DLD1 (cell line): Measurements from ENCODE around the gene STK11IP.

ENCODE experiments used
- in situ Hi-C: cut with HindIII; loops from 2 replicates; pipeline ENCODE4 v1.10.0; 2017; ENCODE audit warnings: low sequenced_read_pairs

Gene STK11IP

GRCh38 chr2:219561179-219562048 lies 36.2 kb upstream of the STK11IP start:
- in situ Hi-C loops: no loop called here

- in situ Hi-C loops: no loop called here
Observed at GRCh38 chr2:219562049-219563020, 35.3 kb upstream of the STK11IP start.

- in situ Hi-C loops: no loop called here
Observed at GRCh38 chr2:219563271-219563928, 34.3 kb upstream of the STK11IP start.

GRCh38 chr2:219565130-219566080 lies 32.3 kb upstream of the STK11IP start:
- in situ Hi-C loops: no loop called here

- in situ Hi-C loops: no loop called here
Observed at GRCh38 chr2:219566640-219567039, 31.0 kb upstream of the STK11IP start.

DNA sequence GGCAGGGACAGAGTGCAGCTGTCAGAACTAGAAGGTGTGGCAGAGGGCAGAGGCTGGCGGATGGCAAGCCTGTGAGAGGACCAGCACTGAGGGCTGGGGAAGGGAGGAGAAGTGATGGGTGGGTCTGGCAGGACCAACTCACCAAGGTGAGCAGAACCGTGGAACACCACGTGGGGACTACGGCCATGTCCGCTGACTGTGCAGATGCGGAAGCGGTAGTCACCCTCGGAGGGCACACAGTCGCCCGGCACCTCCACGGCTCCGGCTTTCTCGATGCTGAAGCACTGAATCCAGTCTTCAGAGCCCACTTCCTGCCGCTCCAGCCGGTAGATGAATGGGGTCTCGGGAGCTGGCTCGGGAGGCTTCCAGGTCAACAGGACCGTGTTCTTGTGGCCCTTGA lies 30.5 kb upstream of the STK11IP start:
- in situ Hi-C loops: no loop called here

GRCh38 chr2:219567791-219568361 lies 29.8 kb upstream of the STK11IP start:
- in situ Hi-C loops: no loop called here

DNA sequence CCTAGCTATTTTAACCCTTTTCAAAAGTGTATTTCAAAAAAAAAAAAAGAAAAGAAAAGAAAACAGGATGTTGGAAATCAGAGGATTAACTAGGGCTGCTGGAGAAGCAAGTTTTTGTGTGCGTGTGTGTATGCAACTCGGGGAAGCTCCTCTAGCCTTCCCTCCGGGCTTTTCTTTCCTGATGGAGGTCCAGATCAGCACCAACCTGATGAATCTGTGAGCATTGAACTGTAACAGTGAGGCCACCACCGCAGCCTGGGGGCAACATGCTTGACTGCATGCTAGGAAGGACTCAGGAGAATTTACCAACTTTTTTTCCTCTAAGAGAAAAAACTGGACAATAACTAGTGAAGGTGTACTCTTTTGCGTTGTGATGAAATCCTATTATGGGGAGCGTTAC lies 28.6 kb upstream of the STK11IP start:
- in situ Hi-C loops: no loop called here

DNA sequence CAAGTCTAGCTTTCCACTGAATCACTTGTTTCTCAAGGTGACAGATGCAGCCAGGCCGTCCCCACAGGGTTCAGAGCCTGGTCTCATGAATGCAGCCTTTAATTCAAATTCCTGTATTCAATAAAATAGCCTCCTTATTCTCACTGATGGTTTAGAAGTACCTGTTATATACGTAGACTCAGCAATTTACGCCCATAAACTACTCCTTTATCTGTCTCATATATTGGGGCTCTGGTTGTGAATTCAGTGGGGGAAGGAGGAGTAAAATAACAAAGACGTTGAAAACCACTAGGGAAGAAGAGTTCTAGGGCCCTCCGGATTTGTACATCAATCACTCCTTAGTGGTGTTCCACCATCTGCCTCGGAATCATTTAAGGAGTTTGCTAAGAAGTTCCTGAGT lies 28.0 kb upstream of the STK11IP start:
- in situ Hi-C loops: no loop called here

GRCh38 chr2:219570194-219570923 lies 27.3 kb upstream of the STK11IP start:
- in situ Hi-C loops: no loop called here

GRCh38 chr2:219570924-219571310 lies 26.7 kb upstream of the STK11IP start:
- in situ Hi-C loops: no loop called here

DNA sequence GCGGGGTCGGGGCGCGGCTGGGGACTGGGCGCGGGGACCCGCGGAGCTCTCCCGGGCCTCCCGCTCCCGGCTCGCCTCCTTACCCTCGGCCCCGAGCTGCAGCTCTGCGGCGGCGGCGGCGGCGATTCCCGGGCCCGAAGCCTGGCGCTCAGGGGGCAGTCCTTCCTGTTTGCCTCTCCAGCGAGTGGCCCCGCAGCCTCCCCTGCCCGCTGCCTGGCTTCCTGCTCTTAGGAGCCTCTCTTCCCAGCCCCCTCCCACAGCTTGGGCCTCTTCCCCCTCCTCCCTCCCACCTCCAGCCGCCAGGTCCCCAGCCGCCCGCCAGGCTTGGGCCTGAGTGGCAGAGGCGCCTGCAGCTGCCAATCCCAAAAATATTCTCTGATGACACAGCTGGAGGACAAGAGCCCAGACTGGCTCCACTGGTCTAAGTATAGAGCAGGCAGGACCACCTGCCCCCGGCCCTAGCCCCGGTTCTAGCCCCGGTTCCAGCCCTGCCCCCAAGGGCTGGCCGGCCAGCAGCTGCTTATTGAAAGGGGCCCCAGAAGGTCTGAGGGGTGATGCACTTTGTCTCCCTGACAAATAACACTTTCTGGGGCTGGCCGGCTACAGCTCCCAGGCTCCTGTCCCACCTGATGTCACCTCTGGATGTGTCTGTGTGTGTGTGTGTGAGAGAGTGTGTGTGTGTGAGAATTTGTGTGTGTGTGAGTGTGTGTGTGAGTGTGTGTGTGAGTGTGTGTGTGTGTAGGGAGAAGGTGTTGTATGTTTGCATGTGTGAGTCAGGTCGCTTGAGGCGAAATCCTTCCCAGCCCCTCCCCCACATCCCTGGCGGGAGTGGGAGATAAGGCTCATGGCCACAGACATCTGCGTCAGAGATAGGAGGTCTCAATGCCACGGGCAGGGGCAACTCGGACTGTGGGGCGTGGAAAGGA lies 26.1 kb upstream of the STK11IP start, which contains the start of gene OBSL1:
Gene OBSL1, minus strand, starts transcription at position 229 of the 926 bp plus-strand sequence. CDS start 307 bp downstream, outside the sequence.
- in situ Hi-C loops: no loop called here

DNA sequence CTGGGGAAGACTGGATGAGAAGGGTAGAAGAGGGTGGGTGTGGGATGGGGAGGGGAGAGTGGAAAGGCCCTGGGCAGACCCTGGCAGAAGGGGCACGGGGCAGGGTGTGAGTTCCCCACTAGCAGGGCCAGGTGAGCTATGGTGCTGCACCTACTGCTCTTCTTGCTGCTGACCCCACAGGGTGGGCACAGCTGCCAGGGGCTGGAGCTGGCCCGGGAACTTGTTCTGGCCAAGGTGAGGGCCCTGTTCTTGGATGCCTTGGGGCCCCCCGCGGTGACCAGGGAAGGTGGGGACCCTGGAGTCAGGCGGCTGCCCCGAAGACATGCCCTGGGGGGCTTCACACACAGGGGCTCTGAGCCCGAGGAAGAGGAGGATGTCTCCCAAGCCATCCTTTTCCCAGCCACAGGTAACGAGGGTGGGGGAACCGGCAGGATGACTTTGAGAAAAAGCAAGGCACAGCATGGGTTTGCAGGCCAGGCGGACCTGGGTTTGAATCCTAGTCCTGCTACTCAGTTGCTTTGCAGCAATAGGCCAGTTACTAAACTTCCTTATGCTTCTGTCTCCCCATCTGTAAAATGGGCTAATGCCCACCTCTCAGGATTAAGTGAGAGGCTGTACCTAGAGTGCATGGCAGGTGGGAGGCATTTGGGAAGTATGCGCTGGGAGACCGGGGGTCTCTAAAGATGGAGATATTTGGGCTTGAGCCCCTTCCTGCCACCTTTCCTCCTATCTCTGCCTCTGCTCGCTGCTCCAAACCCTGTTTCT lies 25.2 kb upstream of the STK11IP start, which contains the start of gene INHA:
Gene INHA, plus strand, starts transcription at position 74 of the 765 bp plus-strand sequence. Its CDS starts 65 bp downstream, at position 139.
- in situ Hi-C loops: no loop called here

DNA sequence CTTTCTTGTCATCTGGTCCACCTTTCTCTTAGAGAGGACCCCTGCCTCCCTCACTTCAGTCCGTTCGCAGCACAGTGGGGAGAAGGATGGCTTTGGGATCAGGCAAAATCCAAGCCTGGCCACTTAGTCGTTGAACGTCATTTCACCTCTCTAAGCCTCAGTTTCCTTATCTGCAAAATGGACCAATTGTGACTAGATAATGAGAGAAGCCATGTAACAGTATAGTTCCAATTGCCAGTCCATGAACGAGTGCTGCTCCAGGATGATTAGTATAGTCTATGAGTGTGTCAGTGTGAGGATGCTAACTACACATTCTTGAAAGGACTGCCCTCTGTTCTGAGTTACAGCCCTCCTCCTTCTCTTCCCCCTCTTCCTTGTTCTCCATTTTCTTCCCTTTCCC lies 24.5 kb upstream of the STK11IP start:
- in situ Hi-C loops: no loop called here

GRCh38 chr2:219574484-219575311 lies 23.0 kb upstream of the STK11IP start:
- in situ Hi-C loops: no loop called here
